NCI-H1694 treated with DMSO at 0.1 percent for 48 hours (cell line): ENCODE results near the gene FOXP1.
A peak's percentile ranks its signal among the peaks of the same experiment; 100 is the strongest.

Experiments used
- DNase-seq: peaks from one replicate; lab custom pipeline; 2025; lab: John Stamatoyannopoulos, UW

FOXP1 gene

GRCh38 chr3:71077070-71077469 is 506.5 kb downstream of the FOXP1 start:
- DNase-seq, result no peak

- no peak for DNase-seq
Measured at GRCh38 chr3:71076361-71077002, 507.0 kb downstream of the FOXP1 start.

GRCh38 chr3:71075494-71075893 is 508.0 kb downstream of the FOXP1 start:
- no peak for DNase-seq

GRCh38 chr3:71074423-71074822 is 509.1 kb downstream of the FOXP1 start:
- DNase-seq, result no peak

GRCh38 chr3:71072986-71073385 is 510.5 kb downstream of the FOXP1 start:
- DNase-seq, result no peak

GRCh38 chr3:71072287-71072686 is 511.2 kb downstream of the FOXP1 start:
- no peak for DNase-seq

GRCh38 chr3:71070497-71071463 is 512.7 kb downstream of the FOXP1 start:
- DNase-seq, result no peak

- DNase-seq, result peak; percentile 33
Measured at GRCh38 chr3:71069797-71070196, 513.7 kb downstream of the FOXP1 start.

- no peak for DNase-seq
Measured at GRCh38 chr3:71067977-71068654, 515.4 kb downstream of the FOXP1 start.

GRCh38 chr3:71066849-71067261 is 516.7 kb downstream of the FOXP1 start:
- DNase-seq, result no peak

GRCh38 chr3:71066356-71066755 is 517.2 kb downstream of the FOXP1 start:
- DNase-seq, result no peak

GRCh38 chr3:71065764-71066013 is 517.8 kb downstream of the FOXP1 start:
- DNase-seq, result no peak

- no peak for DNase-seq
Measured at GRCh38 chr3:71064956-71065763, 518.4 kb downstream of the FOXP1 start.

GRCh38 chr3:71064291-71064955 is 519.1 kb downstream of the FOXP1 start:
- DNase-seq, result no peak

GRCh38 chr3:71063773-71064290 is 519.7 kb downstream of the FOXP1 start:
- no peak for DNase-seq

GRCh38 chr3:71062952-71063772 is 520.4 kb downstream of the FOXP1 start:
- no peak for DNase-seq

- DNase-seq, result no peak
Measured at GRCh38 chr3:71062037-71062932, 521.2 kb downstream of the FOXP1 start.

GRCh38 chr3:71061581-71061980 is 521.9 kb downstream of the FOXP1 start:
- no peak for DNase-seq

- DNase-seq, result no peak
Measured at GRCh38 chr3:71061037-71061436, 522.5 kb downstream of the FOXP1 start.
